Measurements from ENCODE around the gene TSC22D2.

GRCh38 chr3:150391161-150391560 lies 16.9 kb upstream of the TSC22D2 start:
- TF ChIP-seq CTCF (conservative IDR thresholded peaks at IDR 0.05; ENCODE audit: low read length), result no peak
- TF ChIP-seq EZH2phosphoT487 (IDR thresholded peaks at IDR 0.05; ENCODE audit: borderline replicate concordance), result no peak
